DMS 273 treated with DMSO at 0.1 percent for 48 hours (cell line): Measurements from ENCODE around the gene GRM8.

Experiments used
- DNase-seq: peaks from one replicate; lab custom pipeline; 2025; lab: John Stamatoyannopoulos, UW

GRM8 gene

DNA sequence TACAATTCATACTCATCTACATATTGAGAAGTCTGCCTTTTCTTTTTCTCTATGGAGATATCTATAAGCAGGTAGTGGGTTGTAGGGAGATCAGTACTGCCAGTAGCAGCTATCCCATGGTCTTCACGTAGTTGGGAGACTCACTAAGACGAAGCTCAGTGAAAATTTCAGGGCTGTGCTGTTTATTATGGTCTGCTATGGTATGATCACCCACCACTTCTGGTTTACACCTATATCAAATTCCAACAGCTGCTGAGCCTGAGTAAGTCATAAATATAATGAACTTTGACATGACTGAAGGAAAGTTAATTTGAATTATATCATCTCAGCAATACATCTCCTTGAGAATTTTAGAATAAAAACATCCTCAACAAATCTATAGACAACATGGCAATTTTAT, 741.7 kb downstream of the GRM8 start:
- DNase-seq, result no peak

DNA sequence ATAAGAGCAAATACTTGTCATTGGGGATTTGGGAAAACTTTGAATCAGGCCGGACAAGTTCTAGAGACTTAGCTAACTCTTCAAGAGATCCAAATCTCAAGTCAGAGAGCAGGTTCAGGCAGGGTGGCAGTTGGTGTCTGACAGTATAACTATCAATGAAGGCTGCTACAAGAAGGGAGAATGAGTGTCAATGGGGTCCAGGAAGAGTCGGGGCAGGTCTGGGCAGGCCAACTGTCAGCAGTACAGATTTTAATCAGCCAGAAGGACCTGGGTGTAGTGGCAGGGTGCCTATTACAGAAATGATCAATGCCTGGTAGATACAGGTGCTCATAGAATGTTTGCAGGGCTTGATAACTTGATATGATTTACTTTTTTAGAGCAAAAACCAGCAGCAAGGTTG, 751.1 kb downstream of the GRM8 start:
- no peak for DNase-seq

DNA sequence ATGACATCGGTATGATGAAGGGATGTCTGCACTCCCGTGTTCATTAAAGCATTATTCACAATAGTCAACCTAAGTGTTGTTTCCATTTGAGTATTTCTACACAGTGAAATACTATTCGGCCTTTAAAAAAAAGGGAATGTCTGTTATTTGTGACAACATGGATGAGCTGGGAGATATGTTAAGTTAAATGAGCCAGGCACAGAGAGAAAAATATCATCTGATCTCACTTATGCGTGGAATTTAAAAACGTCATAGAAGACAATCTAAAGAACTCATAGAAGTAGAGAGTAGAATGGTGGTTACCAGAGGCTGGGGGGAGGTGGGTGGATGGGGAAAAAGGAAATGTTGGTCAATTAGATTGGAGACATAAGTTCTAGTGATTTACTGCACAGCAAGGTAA, 753.3 kb downstream of the GRM8 start:
- DNase-seq, result no peak

DNA sequence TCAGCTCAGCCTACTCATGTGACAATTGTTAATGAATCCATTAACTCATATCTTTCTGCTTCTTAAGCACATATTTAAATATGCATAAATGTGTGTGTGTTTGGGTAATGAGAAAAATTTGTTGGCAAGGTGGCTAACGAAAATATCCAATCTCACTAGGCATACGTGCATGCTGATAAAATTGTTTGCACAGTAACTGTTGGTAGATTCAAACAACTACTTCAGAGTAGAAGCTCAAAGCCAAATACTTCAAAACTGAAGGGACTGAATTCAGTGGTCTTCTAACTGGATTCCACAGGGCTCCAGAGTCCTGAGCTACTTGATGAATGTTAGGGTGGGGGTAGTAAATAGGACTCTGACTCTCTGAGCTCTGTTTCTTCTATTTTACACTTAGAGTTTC, 757.0 kb downstream of the GRM8 start:
- no peak for DNase-seq

DNA sequence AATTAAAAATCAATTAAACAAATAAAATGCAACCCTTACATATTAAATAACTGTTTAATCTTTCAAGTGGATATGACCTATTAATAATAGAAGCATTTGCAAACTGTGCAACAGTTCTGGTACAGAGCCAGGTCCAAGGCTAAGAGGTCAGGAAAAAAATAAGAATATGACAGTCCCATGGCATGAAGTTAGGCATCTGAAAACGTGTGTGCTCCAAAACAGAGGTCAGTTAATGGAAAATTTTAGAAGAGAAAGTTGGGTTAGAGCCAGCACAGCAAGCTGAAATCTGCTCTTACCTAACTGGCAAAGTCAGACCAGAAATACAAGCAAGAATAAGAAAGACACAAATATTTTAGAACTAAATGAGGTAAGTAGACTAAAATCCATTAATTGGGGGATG, 757.7 kb downstream of the GRM8 start:
- DNase-seq, result no peak

DNA sequence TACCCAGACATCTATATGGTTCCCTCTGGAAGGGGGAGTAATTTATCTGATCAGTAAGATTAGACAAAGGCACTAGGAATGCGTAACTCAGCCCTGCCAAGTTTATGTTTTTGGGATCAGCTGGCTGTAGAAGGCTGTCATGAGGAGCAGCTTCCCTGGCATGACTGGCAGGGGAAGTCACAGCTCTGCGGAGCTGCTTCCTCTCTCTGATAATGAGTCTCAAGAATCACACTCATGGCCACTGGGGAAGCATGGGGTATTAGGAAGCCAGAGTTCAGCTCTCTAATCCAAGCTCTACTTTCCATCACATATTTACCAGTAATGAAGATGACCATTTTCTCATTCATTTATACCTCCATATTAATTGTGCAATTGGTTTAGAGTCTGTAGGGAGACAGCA, 758.9 kb downstream of the GRM8 start:
- DNase-seq, result no peak

DNA sequence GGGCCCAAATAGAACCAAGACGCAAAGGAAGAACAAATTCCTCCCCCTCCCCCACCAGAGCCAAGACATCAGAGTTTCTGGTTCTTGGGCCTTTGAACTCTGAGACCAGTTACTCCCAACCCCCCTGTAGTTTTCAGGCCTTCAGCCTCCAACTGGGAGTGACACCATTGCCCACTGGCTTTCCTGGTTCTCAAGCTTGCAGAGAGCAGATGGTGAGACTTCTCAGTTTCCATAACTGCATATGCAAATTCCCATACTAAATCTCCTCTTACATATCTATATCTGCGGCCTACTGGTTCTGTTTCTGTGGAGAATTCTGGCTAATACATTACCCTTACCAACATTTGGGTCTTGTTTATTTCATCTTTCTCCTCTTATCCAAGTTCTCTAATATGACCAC, 762.9 kb downstream of the GRM8 start:
- DNase-seq, result no peak

DNA sequence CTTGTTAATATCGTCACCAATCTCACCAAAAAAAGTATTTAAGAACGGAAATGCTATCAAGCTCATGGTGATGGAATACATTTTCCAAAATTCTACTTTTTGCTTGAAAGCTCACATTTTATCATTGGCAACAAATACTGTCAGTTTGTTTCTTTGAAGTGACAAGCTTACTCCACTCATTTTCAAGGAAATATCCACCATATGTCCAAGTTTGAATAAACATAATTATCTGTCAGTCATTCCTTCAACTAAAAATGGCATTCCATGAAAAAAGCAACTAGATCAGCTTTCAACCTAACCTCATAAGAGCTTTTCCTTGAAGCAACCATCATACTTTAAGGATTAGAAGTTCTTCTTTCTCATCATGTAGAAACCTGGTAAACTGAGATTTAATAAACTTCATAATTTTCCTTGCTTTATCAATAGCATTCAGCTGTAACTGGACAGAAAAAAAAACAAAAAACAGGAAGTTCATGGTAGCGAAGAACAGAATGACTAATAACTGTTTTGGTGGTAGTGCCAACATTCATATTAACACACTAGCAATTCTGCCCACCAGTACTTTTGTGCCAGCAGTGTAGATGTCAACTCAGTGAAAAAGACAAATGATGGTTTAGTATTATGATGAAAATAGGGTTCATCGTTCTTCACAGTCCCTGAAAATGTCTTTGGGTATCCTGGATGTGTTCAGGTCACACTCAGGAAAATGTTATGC, 764.9 kb downstream of the GRM8 start:
- no peak for DNase-seq

DNA sequence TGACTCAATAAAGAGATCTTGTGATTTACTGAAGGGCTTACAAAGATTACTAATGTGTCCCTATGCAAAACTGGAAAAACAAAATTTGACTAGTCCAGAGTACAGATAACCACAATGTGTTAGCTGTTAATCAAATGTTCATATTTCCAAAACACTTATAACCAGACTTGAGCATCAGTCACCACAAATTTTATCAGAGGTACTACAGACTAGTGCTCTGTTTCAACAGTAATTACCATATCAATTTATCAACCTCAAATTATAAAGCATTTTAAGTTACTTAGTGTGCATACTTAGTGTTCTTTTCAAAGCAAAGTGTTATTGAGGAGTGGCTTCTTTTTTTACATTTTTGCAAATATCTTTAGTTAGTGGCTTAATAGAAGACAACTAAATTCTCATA, 765.9 kb downstream of the GRM8 start:
- DNase-seq, result no peak

DNA sequence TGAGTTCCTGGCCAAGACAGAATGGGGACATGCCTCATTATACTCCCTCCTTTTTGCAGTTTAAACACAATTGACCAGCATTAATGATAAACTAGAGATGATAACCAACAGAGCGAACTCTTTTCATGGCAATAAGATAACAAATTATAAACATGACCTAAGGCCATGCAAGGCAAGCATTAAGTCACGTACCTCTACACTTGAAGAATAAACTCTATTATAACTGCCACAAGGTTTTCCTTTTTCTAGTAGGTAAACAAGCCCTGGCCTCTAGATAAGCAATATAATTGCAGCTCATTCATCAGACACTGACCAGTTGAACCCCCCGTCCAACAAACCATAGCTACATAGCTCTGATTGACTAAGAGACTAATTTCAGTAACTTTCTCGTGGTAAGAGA, 767.0 kb downstream of the GRM8 start:
- no peak for DNase-seq

DNA sequence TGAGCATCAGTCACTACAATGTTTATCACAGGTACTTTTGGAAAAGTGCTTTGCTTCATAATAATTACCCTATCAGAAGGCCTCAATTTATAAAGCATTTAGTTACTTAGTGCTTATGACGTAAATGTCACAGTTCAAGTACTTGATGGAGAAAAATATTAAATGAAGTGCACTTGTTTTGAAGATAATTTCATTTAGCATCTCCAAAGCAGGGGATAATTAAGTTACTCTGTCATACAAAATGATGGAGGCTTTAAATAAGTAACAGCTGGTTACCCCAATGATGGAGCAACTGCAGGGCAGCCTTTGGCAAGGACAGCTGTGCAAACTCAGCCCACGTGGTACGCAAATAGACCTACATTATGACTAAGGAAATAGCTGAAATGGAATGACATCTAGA, 768.8 kb downstream of the GRM8 start:
- no peak for DNase-seq

DNA sequence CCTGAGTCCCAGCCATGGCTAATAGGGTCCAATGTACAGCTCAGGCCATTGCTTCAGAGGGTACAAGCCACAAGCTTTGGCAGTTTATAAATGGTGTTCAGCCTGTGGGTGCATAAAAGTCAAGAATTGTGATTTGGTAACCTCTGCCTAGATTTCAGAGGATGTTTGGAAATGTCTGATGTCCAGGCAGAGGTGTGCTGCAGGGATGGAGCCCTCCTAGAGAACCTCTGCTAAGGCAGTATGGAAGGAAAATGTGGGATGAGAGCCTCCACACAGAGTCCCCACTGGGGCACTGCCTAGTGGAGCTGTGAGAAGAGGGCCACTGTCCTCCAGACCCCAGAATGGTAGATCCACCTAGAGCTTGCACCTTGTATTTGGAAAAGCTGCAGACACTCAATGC, 779.9 kb downstream of the GRM8 start:
- no peak for DNase-seq

DNA sequence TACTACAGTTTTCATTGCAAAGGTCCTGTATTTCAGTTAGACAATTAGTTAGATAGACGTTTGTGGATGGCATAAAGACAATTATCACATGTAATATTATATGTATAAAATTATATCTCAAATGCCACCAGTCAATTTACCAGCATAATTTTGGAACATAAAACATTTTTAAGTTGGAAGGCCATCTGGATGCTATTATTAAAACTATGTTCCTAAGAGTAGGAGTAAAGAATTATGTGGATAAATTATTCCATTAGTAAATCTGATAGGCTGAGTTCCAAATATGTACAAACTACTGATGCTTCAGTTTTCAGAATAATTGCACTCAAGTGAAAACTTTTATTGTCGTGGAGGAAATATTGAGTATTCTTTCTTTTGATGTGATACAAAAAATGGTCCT, 790.3 kb downstream of the GRM8 start:
- no peak for DNase-seq

DNA sequence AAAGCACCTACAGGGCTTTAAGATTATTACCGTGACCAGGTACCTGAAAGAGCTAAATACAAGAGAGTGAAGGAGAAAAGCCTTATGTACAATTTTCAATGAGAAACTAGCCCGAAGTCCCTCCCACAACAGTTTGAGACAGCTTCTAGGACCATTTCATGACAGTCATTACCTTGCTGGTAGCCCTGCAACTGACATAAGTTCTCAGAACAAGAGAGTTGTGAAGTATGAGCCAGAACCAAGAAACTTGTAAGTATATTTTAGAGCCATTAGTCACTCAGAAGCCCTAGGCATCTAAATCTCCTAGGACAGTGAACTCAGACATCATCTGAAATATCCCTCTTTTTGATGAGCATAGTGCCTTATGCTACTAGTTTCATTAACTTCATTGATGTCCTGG, 792.1 kb downstream of the GRM8 start:
- no peak for DNase-seq

DNA sequence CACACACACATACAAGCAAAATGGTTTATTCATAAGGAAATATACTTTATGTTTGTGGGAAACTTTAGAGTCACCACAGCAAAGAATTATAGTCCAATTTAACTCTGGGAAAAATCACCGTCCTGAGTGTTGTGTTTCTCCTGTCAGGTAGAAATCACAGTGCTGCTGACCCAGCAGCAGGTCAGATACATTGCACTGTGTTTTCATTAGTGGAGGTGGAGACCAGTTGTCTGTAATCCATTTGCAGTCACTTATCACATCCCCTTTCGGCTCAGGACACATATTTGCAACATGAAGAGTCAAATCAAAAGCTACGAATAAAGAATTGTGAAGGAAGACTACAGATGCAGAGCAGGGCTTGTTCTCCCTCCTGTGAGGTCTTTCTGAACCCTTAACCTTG, 799.6 kb downstream of the GRM8 start:
- DNase-seq, result no peak

DNA sequence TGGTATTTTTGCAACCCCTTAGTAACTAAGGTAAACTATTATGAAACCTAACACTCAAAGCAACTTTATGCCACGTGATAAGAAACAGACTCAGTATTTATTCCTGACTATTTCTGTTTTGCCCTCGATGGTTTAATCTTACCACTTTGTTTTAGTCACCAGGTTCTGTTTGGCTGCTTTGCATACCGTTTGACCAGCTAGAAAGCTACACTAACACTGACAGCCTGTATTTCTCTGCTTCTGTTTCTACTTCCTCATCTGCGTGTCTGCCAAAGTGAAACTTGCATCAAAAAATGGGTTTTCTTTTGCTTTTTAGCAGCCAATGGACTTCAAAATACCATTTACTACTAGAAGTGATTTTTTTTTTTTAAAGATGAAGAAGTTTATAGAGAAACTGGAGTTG, 802.5 kb downstream of the GRM8 start:
- DNase-seq, result no peak

DNA sequence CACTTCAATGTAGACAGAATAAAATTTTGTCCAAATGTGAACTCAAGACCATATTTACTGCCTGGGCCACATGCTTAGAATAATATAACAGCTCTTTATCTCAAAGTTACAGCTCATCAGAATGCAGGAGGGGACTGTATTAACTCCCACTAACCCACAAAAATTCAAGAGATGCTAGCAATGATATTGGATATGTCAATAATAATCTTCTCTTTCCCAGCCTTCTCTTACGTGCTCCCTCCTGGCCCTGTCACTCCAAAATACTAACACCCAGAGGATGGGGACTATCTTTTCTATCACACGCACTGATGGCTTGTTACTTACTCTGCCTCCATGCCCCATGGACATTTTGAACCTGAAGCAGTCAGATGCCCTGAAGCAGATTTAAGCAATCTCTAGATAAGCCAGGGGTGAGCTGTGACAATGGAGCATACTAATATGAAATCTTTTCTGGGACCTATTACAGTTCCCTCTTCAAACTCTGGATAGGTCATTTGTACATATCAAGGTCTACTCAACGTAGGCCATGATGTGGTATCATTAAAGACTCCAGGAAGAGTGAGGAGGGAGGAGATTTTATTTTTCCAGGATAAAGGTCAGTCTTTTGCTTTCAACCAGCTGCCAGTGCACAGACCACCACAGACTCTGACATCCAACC, 803.0 kb downstream of the GRM8 start:
- no peak for DNase-seq

DNA sequence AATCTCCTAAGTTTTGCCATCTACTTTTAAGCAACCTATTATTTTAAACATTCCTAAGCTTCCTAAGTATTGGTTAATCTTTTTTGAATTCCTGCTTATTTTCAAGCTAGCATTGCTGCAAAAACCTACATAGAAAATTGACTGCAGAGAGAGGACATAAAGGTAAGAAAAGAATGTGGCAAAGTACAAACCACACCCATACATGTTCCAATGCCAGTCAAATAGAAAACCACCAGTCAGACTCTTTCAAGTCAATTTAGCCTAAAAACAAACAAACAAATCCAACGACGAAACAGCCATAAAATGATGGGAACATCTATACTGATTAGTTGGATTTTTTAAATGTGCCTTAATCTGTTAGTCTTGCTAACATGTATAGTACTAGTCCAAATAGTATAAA, 804.8 kb downstream of the GRM8 start:
- DNase-seq, result no peak

DNA sequence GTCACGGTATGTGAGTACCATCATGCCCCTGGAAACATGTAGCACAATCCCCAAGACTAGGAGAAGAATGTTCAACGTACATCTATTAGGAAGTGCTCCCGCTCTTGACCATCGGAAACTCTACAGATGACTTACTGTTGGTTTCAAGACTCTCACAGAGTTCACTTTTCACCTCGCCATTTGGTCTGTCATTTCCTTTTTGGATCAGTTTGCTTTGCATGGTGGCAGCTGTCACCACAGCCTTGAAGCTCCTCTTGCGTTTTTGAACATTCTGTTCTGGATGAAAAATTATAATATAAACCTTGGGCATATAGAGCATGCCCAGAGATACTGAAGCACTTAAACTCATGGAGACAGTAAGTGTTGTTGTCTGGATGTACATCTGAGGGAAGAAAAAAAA, 806.8 kb downstream of the GRM8 start:
- no peak for DNase-seq

DNA sequence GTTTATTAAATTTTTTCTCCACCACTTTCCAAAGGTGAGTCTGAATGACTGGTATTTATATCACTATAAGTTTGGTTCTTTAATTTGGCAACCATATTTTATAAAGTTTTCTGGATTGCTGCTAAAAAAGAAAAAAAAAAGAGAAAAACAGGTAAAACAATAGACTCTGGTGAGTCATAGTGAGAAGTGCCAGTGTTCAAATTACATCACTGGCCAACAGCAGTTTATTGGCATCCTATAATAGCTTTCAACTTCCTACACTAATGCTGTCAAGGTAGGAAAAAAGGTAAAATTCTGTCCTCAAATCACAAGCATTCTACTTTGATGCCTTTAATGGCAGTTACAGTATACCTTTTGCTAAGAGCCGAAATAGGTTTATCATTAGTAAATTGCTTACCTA, 808.8 kb downstream of the GRM8 start:
- no peak for DNase-seq

DNA sequence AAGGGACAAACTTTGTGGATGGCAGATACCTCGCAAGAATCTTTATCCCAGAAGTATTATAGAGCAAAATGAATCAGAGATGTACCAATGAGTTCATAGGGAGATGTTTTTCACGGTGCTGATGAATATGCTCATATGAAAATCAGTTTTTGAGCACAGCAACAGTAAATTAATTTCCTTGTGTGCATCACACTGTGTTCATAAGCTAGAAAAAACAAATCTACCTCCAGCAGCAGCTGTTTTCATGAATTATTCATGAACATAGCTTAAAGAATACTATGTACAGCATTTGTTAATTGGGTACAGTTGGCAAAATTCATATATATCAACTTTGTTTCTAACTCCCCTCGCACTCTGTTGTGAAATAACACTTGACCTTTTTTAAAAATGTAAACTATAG, 809.8 kb downstream of the GRM8 start:
- DNase-seq, result no peak

DNA sequence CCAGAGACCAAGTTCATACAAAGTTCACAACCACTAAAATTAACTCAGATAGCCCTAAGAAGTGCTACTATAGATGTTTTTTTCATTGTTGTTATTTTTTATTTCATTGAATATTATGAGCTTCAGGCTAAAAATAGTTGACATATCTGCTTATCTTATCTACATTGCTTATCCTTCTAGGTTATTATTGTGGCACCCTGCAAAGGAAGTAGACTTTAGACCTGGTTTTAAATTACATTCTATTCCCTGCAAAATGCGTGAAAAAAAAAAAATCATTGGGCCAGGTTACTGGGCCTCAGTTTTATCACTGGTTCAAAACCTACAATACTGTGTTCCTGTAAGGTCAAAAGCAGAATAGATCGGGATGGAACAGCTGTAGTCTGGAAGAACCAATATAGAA, 811.0 kb downstream of the GRM8 start:
- DNase-seq, result no peak

DNA sequence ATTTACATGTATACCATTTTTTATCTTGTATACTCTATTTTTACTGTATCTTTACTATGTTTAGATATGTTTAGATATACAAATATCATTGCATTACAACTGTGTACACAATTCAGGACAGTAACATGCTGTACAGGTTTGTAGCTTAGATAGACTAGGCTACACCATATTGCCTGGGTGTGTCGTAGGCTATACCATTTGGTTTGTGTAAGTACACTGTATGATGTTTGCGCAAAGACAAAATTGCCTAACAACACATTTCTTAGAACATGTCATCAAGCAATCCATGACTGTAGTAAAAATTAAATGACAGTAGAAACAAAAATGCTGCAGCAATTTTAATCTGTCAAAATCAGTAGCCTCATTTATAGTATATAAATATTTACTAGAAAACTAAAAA, 812.2 kb downstream of the GRM8 start:
- no peak for DNase-seq

DNA sequence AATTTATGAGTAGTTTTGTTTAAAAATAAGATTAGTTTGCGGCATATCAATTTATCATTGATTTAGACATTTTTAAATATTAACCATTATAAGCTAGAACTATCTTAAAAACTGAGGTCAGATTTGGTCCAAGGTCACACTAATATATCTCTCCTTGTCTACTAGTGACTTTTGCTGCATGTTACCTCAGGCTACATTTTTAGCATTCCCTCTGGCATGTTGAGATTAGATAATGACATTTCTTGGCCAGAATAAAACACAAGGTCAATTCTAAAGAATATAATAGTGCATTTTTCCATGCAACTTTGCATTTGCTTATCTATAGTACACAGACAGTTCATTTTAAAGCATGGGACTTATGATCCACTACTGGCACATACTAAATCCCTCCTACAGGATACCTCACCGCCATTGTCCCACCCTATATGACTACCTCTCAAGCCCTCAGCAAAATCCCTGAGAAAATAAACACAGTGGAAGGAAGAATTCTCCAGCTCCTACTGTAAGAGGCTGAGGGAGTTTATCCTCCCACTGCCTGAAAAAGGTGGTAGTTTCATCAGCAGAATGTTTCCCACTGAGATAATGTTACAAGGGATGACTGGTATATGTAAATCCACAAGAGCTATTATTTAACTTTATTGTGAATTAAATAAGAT, 816.4 kb downstream of the GRM8 start:
- no peak for DNase-seq
